GM23248 (cell line): ENCODE measurements around the gene UPK1A.

Experiments used
- EZH2 ChIP-seq: fragments of 200-600 bp; sonication (generic); IDR thresholded peaks from 2 replicates; pipeline ENCODE4 v1.6.1; 2018; ENCODE audit warnings: antibody characterized with exemption, mild to moderate bottlenecking; ENCODE audit not compliant: insufficient read depth, poor library complexity, severe bottlenecking
- EZH2phosphoT487 ChIP-seq: fragments of 200-600 bp; sonication (generic); IDR thresholded peaks from 2 replicates; pipeline ENCODE4 v1.6.1; 2018; ENCODE audit warnings: antibody characterized with exemption, moderate library complexity, mild to moderate bottlenecking, low read depth; ENCODE audit not compliant: insufficient read depth

- no peak for TF ChIP-seq EZH2phosphoT487
- no peak for TF ChIP-seq EZH2
Measured at GRCh38 chr19:35719402-35720162, 53.3 kb downstream of the UPK1A start.
